GM13976 (cell line): ENCODE data around the gene MRPL20.
A peak's percentile ranks its signal among the peaks of the same experiment; 100 is the strongest.
"Not testable (repeated sequence)": the region's sequence is repeated elsewhere in the genome, so short reads cannot be mapped to it uniquely, and the experiment has no call there.

Experiments used
- DNase-seq: peaks from one replicate; pipeline ENCODE4 v3.0.0; 2012; ENCODE audit warnings: low spot score
- in situ Hi-C: fragments of 300-500 bp; cut with MboI; formaldehyde crosslinking; loops from one replicate; pipeline ENCODE4 v1.12.0; 2022; ENCODE audit warnings: low sequenced_read_pairs, mixed read lengths, inconsistent platforms; ENCODE audit not compliant: unreplicated experiment
- TF ChIP-seq, protein P1 (sequence below): IDR thresholded peaks from 2 replicates; pipeline ENCODE4 v1.5.1; 2012; ENCODE audit warnings: borderline replicate concordance, mild to moderate bottlenecking; ENCODE audit not compliant: insufficient read depth; ENCODE audit errors: extremely low read depth, missing control alignments, control extremely low read depth

The MRPL20 gene

DNA sequence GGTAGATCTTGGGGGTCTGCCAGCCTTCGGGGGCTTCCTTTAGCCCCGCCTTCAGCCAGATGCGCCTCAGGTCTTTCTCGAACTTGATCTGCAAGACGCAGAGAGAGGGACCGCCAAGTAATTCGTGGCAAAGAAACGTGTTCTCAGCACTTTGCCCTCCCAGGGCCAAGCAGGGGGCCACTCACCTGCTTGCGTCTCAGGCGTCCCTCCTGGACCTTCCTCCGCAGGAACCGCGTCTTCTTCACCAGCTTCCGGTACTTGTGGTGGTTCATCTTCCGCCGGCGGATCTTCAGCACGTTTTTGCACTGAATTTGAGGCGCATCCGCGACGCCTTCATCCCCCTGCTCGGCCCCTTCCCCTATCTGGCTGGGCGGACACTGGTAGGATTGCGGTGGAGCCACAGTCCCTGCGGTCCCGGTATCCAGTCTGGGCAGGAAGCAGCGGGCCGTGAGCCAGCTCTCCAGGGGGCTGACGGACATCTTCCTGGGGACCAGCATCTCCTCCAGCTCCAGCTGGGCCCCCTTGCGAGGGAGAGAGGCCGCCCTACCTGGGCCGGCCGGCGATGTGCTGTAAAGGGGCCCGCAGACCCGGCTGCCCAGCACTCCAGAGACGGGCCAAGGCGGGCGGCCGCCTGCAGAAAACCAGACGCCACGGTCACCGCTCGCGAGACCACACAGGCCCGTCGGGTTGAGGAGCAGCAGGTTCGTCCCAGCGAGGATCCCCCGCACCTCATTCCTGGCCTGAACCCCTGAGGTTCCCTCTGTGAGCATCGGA lies 33.1 kb downstream of the MRPL20 start:
- in situ Hi-C loops, result no loop called here
- DNase-seq, result no peak
- TF ChIP-seq, protein P1, sequence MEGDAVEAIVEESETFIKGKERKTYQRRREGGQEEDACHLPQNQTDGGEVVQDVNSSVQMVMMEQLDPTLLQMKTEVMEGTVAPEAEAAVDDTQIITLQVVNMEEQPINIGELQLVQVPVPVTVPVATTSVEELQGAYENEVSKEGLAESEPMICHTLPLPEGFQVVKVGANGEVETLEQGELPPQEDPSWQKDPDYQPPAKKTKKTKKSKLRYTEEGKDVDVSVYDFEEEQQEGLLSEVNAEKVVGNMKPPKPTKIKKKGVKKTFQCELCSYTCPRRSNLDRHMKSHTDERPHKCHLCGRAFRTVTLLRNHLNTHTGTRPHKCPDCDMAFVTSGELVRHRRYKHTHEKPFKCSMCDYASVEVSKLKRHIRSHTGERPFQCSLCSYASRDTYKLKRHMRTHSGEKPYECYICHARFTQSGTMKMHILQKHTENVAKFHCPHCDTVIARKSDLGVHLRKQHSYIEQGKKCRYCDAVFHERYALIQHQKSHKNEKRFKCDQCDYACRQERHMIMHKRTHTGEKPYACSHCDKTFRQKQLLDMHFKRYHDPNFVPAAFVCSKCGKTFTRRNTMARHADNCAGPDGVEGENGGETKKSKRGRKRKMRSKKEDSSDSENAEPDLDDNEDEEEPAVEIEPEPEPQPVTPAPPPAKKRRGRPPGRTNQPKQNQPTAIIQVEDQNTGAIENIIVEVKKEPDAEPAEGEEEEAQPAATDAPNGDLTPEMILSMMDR, result no peak

DNA sequence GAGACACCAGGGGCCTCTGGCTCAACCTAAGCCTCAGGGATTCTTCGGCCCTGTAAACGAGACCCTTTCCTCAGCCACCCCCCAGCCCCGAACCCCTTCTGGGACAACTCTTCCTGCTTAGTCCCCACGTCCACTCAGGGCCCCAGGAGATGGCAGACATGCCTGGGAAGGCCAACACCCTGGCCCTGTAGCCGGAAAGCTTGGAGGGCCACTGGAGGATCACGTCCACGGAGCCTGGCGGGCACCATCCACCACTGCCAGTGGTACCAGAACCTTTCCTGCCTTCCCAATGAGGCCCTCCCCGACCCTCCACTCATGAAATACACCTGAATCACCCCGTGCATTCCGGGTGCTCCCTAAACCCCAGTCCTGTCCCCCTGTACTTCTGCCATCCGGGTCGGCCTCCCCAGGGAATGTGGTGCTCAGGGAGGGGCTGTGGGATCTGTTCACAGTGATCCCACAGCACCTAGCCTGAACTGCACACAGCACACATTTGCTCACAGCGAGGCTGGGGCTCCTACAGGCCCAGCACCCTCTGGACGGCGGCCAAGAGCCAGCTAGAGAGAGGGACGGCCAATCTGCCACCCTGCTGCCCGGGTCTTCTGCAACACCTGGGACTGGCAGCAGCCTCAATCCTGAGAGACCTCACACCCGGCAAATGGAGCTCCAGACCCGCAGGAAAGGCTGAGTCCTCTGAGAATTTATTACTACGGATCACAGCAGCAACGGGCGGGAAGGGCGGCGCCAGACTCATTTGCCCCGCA lies 33.9 kb downstream of the MRPL20 start:
- TF ChIP-seq, protein P1, result no peak
- DNase-seq, result no peak
- in situ Hi-C loops, result no loop called here

DNA sequence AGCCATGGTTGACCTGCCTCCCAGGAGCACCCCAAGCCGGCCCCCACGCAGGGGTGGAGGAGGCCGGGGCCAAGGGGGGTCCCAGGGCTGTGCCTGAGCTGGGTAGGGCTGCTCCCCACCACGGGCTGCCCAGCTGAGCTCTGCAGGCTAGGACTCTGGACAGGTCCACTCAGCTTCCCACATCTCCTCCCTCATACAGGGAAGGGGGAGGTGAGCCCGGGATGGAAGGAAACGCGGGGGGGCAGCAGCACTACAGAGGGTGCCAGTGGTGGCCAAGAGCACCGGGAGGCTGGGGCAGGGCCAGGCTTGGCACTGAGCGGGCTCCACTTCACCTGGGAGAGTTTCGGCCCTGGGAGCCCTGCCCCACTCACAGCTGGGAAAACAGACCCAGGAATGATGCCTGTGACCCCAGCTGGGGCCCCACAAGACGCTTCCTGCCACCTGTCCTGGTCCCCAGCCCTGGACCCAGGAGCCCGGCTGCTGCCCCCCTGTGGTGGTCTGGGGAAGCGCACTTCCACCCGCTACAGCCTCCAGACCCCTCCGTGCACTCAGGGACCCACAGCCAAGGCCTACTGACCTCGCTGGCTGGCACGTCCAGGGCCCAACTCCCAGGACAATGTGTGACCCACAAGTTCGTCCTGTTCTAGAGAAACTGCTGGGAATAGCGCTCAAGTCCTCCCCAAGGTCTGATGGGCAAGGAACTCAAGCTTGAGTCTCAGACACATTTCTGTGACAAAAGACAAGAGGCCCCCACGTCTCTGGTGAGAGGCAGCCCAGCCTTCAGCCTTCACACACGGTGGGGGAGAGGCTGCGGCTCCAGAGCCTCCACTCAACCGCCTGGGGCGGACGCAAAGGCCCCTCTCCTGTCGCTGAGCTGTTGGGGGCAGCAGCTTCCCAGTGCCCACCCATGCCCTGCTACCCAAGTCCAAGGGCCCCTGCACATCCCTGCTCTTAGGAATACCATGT lies 35.1 kb downstream of the MRPL20 start:
- peak; percentile 91 for DNase-seq
- in situ Hi-C loops, result no loop called here

DNA sequence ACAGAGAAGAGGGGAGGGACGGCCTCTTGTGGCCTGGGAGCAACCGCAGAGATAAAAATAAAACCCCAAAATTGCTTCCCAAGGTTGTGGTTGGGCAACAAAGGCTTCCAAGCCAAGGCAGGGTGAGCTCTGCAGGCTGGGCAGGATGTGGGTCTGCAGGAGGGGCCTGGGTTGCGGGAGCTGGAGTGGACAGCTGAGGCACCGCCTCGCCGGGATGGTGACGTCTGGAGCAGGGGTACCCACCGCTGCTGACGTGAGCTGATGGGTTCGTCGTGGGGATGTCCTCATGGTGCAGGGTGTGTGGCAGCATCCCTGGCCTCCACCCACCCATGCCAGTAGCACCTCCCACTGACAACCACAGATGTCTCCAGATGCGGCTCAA lies 35.7 kb downstream of the MRPL20 start:
- in situ Hi-C loops, result no loop called here
- TF ChIP-seq, protein P1, result no peak
- no peak for DNase-seq

More for the DNA sequence above, 35.1 kb downstream of the MRPL20 start:
- TF ChIP-seq, protein P1, result peak; percentile 77

DNA sequence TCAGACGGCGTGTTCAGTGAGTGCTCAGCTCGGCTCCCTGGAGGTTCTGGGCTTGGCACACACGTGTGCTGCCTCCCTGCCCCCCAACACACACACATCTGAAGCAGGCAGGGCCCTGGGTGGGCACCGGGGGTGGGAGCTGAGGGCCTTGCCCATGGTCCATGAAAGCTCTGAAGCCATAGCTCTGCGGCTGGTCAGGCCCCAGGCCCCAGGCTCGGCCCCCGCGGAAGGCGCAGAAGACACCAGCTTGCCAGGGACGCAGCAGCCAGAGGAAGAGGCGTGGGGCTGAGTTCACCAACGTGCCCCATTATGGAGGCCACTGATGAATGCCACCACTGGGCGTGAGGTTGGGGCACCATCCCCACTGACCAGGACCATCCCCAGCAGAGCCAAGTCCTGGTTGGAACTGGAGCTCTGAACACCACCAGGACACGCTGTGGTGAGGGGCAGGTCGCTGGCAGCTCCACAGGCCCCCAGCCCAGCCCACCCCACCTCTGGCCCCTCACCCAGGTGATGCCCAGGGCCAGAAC lies 36.3 kb downstream of the MRPL20 start:
- no peak for DNase-seq
- in situ Hi-C loops, result no loop called here
- TF ChIP-seq, protein P1, result no peak

DNA sequence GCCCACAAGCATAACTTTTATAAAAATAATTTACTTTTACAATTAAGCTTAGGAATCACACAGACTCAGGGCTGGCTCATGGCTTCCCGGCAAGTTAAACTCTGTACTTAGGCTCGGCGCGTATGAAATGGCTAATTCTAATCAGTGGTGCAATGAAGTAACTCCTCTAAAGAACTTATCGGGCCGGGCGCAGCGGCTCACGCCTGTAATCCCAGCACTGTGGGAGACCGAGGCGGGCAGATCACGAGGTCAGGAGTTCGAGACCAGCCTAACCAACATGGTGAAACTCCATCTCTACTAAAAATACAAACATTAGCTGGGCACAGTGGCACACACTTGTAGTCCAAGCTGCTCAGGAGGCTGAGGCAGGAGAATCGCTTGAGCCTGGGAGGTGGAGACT lies 37.0 kb downstream of the MRPL20 start:
- DNase-seq, in situ Hi-C loops: not testable (repeated sequence)
